Prostate gland (tissue), 2 donors: Measurements from ENCODE around the gene TBX15.

Source experiments
- CTCF ChIP-seq, 4 experiments: fragments of 200-600 bp in 2 of 4; fragments of 450-650 bp in 2 of 4; sonication (generic) in 2 of 4; IDR thresholded peaks; 1 replicate in 3 of 4; 2 replicates in 1 of 4; pipeline ENCODE4 v1.5.1; 2016 to 2019; ENCODE audit warnings: antibody characterized with exemption in 4 of 4, mild to moderate bottlenecking in 2 of 4, moderate library complexity in 2 of 4
- POLR2A ChIP-seq: fragments of 450-650 bp; IDR thresholded peaks from one replicate; pipeline ENCODE4 v1.6.1; 2016; ENCODE audit warnings: antibody characterized with exemption, mild to moderate bottlenecking
- POLR2AphosphoS5 ChIP-seq: sonication (generic); formaldehyde crosslinking; IDR thresholded peaks from one replicate; pipeline ENCODE4 v1.6.1; 2017; ENCODE audit warnings: antibody characterized with exemption

GRCh38 chr1:118947790-118948189 is 40.4 kb downstream of the TBX15 start:
- TF ChIP-seq POLR2A, result no peak
- no peak for TF ChIP-seq CTCF (IDR thresholded peaks at IDR 0.05)
- no peak for TF ChIP-seq POLR2AphosphoS5
